Erythroblast (primary cell): Measurements from ENCODE around the gene MEGF11.

Source experiments
- GATA1 ChIP-seq: IDR thresholded peaks from 2 replicates; pipeline ENCODE4 v1.6.1; 2011; ENCODE audit warnings: low read depth, mild to moderate bottlenecking, control low read depth, low read length, moderate library complexity
- POLR2A ChIP-seq: IDR thresholded peaks from 2 replicates; pipeline ENCODE4 v1.6.1; 2011; ENCODE audit warnings: mild to moderate bottlenecking, low read length

- TF ChIP-seq POLR2A = no peak
- no peak for TF ChIP-seq GATA1
These were observed 184.7 kb downstream of the MEGF11 start for GRCh38 chr15:66068801-66069200.
